Measurements from ENCODE around the gene CACNA1S. TPM values are rescaled to one million over a fixed set of nuclear protein-coding genes. Genes with fewer than 3 reads are reported as not detected.
A peak's percentile ranks its signal among the peaks of the same experiment; 100 is the strongest.

Gene CACNA1S
- total RNA-seq, 1 donor from 2014 or later = 0.11 TPM

DNA sequence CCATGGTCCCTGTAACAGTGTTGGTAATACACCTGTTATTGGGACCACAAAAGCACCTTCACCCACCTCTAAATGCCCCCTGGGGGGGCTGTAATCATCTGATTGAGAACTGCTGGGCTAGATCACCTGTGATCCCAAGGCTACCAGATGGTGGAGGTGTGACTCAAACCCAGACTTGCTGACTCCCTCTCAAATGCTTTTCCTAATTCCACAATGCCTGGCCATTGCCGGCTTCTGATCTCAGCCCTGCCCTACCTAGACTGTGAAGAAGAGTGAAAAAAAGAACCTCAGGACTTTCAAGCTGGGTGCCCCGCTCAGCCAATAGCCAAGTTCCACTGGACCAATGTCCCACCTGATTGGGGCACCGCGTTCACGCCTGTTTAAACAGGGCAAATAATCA, 32.5 kb upstream of the CACNA1S start:
- TF ChIP-seq, protein P1, sequence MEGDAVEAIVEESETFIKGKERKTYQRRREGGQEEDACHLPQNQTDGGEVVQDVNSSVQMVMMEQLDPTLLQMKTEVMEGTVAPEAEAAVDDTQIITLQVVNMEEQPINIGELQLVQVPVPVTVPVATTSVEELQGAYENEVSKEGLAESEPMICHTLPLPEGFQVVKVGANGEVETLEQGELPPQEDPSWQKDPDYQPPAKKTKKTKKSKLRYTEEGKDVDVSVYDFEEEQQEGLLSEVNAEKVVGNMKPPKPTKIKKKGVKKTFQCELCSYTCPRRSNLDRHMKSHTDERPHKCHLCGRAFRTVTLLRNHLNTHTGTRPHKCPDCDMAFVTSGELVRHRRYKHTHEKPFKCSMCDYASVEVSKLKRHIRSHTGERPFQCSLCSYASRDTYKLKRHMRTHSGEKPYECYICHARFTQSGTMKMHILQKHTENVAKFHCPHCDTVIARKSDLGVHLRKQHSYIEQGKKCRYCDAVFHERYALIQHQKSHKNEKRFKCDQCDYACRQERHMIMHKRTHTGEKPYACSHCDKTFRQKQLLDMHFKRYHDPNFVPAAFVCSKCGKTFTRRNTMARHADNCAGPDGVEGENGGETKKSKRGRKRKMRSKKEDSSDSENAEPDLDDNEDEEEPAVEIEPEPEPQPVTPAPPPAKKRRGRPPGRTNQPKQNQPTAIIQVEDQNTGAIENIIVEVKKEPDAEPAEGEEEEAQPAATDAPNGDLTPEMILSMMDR (IDR thresholded peaks at IDR 0.05) = no peak
- TF ChIP-seq EZH2phosphoT487 (IDR thresholded peaks at IDR 0.05) (no peak), EZH2 (IDR thresholded peaks at IDR 0.05) (no peak)
- Histone ChIP-seq H3K36me3 (no peaks in the 10 kb centered on the region), H3K4me2 (no peak overlapping the region), H4K20me1 (ENCODE audit: low read depth) (peaks cover 45% of the 10 kb centered on the region), H3K27me3 (no peaks in the 10 kb centered on the region), H3K9me3 (ENCODE audit: low read depth) (no peaks in the 10 kb centered on the region), H3K79me2 (ENCODE audit: low read depth) (no peaks in the 10 kb centered on the region), H3K4me1 (peaks cover 5% of the 10 kb centered on the region), H3K27ac (no peak overlapping the region), H3K4me3 (no peak overlapping the region), H2AFZ (replicated peaks) (no peak overlapping the region), H3K9ac (no peak overlapping the region), H3F3A (ENCODE audit: low read depth) (no peaks in the 10 kb centered on the region)
- H3K9me3 Mint-ChIP-seq = no peaks in the 10 kb centered on the region
- peaks cover 46% of the 10 kb centered on the region for H3K36me3 Mint-ChIP-seq
- H3K4me3 Mint-ChIP-seq = peak overlapping the region; percentile 6
- no peak overlapping the region for H3K27ac Mint-ChIP-seq
- no peak for DNase-seq (ENCODE audit: low spot score)
- H3K4me1 Mint-ChIP-seq = peaks cover 9% of the 10 kb centered on the region
- peaks cover 8% of the 10 kb centered on the region for H3K27me3 Mint-ChIP-seq (ENCODE audit: insufficient read depth, low read depth)

DNA sequence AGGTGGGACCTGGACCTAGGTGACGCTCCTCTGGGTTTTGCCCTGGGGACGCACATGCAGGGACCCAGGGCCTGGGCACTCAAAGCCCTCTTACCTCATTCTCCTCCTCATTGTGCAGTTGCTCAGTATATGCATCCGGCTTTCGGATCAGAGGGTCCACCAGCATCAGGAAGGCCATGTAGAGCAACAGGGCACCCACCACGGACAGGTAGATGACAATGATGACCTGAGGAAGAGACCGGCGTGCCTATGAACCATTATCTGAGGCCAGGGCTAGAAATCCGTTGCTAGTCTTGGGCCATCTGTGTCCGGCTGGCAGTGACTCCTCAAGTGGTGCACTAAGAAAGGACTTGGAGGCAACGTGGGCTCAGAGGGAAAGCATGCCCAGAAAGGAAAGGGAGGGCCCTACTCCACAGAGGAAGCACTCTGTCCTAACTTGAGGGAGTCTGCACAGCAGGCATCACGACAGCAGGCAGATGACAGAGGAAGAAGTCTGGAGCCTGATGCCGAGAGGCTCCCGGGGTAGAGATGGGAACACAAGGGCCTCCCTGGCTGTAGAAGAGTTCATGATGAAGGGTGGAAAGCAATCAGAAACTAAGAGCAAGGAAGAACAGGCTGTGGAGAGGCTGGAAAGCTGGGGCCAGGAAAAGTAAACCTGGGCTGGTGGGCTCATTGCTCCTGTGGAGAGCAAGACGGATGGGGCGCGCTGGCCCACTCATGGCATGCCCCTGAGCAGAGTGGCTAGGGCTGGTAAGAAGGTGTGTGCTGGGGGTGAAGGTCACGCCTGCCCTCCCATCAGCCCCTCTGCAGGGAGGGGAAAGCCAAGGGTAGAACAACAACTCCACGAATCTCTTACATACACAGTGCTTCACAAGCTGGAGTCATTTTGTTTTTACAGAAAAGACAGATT, 31.8 kb upstream of the CACNA1S start:
- peak overlapping the region; percentile 44 for H3K4me3 Mint-ChIP-seq
- H3K27me3 Mint-ChIP-seq (ENCODE audit: insufficient read depth, low read depth) = peaks cover 8% of the 10 kb centered on the region
- H3K9ac ChIP-seq = no peak overlapping the region
- H3K36me3 Mint-ChIP-seq = peaks cover 40% of the 10 kb centered on the region
- no peak overlapping the region for H3K4me2 ChIP-seq
- H2AFZ ChIP-seq (replicated peaks) = no peak overlapping the region
- H3K9me3 Mint-ChIP-seq = no peaks in the 10 kb centered on the region
- no peak overlapping the region for H3K4me3 ChIP-seq
- H3K4me1 Mint-ChIP-seq = peaks cover 9% of the 10 kb centered on the region
- no peak overlapping the region for H3K27ac ChIP-seq
- no peaks in the 10 kb centered on the region for H3K36me3 ChIP-seq
- H3K9me3 ChIP-seq (ENCODE audit: low read depth) = no peaks in the 10 kb centered on the region
- DNase-seq (ENCODE audit: low spot score) = no peak
- TF ChIP-seq, protein P1 (IDR thresholded peaks at IDR 0.05) = no peak
- TF ChIP-seq EZH2 (IDR thresholded peaks at IDR 0.05) = no peak
- no peak for TF ChIP-seq EZH2phosphoT487 (IDR thresholded peaks at IDR 0.05)
- peak overlapping the region; percentile 55 for H3K27ac Mint-ChIP-seq
- H3F3A ChIP-seq (ENCODE audit: low read depth) = no peaks in the 10 kb centered on the region
- H3K27me3 ChIP-seq = no peaks in the 10 kb centered on the region
- H4K20me1 ChIP-seq (ENCODE audit: low read depth) = peaks cover 39% of the 10 kb centered on the region
- H3K4me1 ChIP-seq = peaks cover 5% of the 10 kb centered on the region
- H3K79me2 ChIP-seq (ENCODE audit: low read depth) = no peaks in the 10 kb centered on the region

DNA sequence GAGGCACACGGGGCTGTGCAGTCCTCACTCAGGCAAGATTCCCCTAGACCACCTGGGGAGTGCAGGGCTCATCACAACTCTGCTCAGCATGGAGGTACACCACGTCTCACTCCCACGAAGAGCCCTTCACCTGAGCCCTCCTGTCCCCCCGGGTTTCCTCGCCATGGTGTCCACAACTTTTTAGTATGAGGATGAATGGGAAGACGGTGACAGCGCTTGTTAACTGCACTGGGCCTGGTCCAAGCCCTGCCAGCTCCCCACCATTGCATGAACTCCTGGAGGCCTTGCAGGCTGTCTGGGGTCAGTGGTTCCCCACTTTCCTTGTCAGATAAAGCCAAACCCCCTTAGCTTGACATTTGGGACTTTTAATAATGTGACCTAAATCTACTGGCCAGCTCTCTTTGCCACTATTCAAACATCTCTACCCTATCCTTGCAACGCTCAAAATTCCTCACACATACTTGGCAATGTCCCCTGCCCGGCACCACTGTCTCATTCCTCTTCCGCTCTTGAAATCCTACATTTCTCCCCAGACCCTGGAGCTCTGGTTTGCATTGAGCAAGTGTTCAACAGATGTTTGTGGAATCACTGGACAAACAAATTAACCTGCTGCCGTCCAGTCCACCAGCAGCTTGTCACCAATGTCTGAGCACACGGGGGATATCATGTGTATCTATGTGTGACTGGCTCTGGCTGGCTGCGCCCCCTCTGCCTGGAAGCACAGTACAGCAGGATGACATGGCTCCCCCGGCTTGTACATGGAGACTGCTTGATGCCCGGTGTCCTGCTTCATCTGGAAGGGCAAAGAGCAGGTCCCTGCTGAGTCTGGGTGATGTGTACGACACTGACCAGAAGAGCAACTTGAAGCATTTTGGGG, 30.9 kb upstream of the CACNA1S start:
- no peak overlapping the region for H3K4me3 Mint-ChIP-seq
- no peak for DNase-seq (ENCODE audit: low spot score)
- H3K36me3 Mint-ChIP-seq = peaks cover 40% of the 10 kb centered on the region
- H3K4me1 Mint-ChIP-seq = peaks cover 9% of the 10 kb centered on the region
- H3K36me3 ChIP-seq = no peaks in the 10 kb centered on the region
- no peaks in the 10 kb centered on the region for H3K9me3 Mint-ChIP-seq
- H3K27ac Mint-ChIP-seq = no peak overlapping the region
- no peaks in the 10 kb centered on the region for H3K9me3 ChIP-seq (ENCODE audit: low read depth)
- no peak overlapping the region for H2AFZ ChIP-seq (replicated peaks)
- peaks cover 5% of the 10 kb centered on the region for H3K4me1 ChIP-seq
- H3K79me2 ChIP-seq (ENCODE audit: low read depth) = no peaks in the 10 kb centered on the region
- no peak overlapping the region for H3K4me3 ChIP-seq
- H3K27me3 Mint-ChIP-seq (ENCODE audit: insufficient read depth, low read depth) = peaks cover 8% of the 10 kb centered on the region
- peaks cover 30% of the 10 kb centered on the region for H4K20me1 ChIP-seq (ENCODE audit: low read depth)
- H3K27me3 ChIP-seq = no peaks in the 10 kb centered on the region
- TF ChIP-seq, protein P1 (IDR thresholded peaks at IDR 0.05) = no peak
- TF ChIP-seq EZH2phosphoT487 (IDR thresholded peaks at IDR 0.05) (no peak), EZH2 (IDR thresholded peaks at IDR 0.05) (no peak)
- no peak overlapping the region for H3K27ac ChIP-seq
- H3F3A ChIP-seq (ENCODE audit: low read depth) = no peaks in the 10 kb centered on the region
- no peak overlapping the region for H3K9ac ChIP-seq
- H3K4me2 ChIP-seq = no peak overlapping the region

All from neural progenitor cell (in vitro differentiated cells).